HepG2 (cell line): ENCODE data around the gene CCDC57. TPM values are rescaled to one million over a fixed set of nuclear protein-coding genes. Genes with fewer than 3 reads are reported as not detected.

Experiments used
- CEBPG ChIP-seq: IDR thresholded peaks from 2 replicates; pipeline ENCODE4 v1.6.1; 2016
- CHCHD3 ChIP-seq: sonication (generic); formaldehyde crosslinking; IDR thresholded peaks from 2 replicates; pipeline ENCODE4 v1.8.0; 2022; ENCODE audit warnings: mild to moderate bottlenecking, missing genetic modification reagents, moderate library complexity
- DPF2 ChIP-seq: sonication (generic); formaldehyde crosslinking; IDR thresholded peaks from 2 replicates; pipeline ENCODE4 v1.4.0; 2020; ENCODE audit warnings: mild to moderate bottlenecking, low read depth, missing genetic modification reagents, borderline replicate concordance
- EZH2 ChIP-seq: conservative IDR thresholded peaks from 2 replicates; pipeline ENCODE4 v1.6.1; 2012; ENCODE audit warnings: mild to moderate bottlenecking, low read depth, low read length, moderate library complexity
- FOXP1 ChIP-seq, 2 experiments: fragments of 450-650 bp in 1 of 2; IDR thresholded peaks; 2 replicates each; pipeline ENCODE4 v1.6.1; 2017 to 2018; ENCODE audit warnings: antibody characterized with exemption in 1 of 2
- HMG20A ChIP-seq: IDR thresholded peaks from 2 replicates; pipeline ENCODE4 v1.6.1; 2016; ENCODE audit warnings: borderline replicate concordance
- HNF4A ChIP-seq: sonication (generic); formaldehyde crosslinking; IDR thresholded peaks from 2 replicates; pipeline ENCODE4 v1.4.0; 2020; ENCODE audit warnings: missing genetic modification reagents
- KDM6A ChIP-seq: IDR thresholded peaks from 2 replicates; pipeline ENCODE4 v1.6.1; 2016; ENCODE audit warnings: low read depth
- MLX ChIP-seq: IDR thresholded peaks from 2 replicates; pipeline ENCODE4 v1.6.1; 2016
- NONO ChIP-seq, 2 experiments: fragments of 450-650 bp in 1 of 2; sonication (generic) in 1 of 2; formaldehyde crosslinking in 1 of 2; IDR thresholded peaks in 1 of 2; conservative IDR thresholded peaks in 1 of 2; 2 replicates each; pipeline versions ENCODE4 v1.6.1 to v1.8.0; 2017 to 2022; ENCODE audit warnings: mild to moderate bottlenecking in 1 of 2, missing genetic modification reagents in 1 of 2, moderate library complexity in 1 of 2
- SAP130 ChIP-seq: IDR thresholded peaks from 2 replicates; pipeline ENCODE4 v1.6.1; 2016; ENCODE audit warnings: low read depth
- ZKSCAN8 ChIP-seq: IDR thresholded peaks from 2 replicates; pipeline ENCODE4 v1.6.1; 2016; ENCODE audit warnings: borderline replicate concordance, missing genetic modification reagents, missing compliant biosample characterization
- ZMYM3 ChIP-seq: sonication (generic); formaldehyde crosslinking; IDR thresholded peaks from 2 replicates; pipeline ENCODE4 v1.5.1; 2020; ENCODE audit warnings: mild to moderate bottlenecking, missing genetic modification reagents
- ZNF331 ChIP-seq: sonication (generic); formaldehyde crosslinking; IDR thresholded peaks from 2 replicates; pipeline ENCODE4 v1.4.0; 2020; ENCODE audit warnings: missing genetic modification reagents
- ZNF609 ChIP-seq: sonication (generic); formaldehyde crosslinking; IDR thresholded peaks from 2 replicates; pipeline ENCODE4 v1.4.0; 2020; ENCODE audit warnings: mild to moderate bottlenecking, missing genetic modification reagents, borderline replicate concordance
- ZNF687 ChIP-seq: sonication (generic); formaldehyde crosslinking; IDR thresholded peaks from 2 replicates; pipeline ENCODE4 v1.5.1; 2020; ENCODE audit warnings: mild to moderate bottlenecking, missing genetic modification reagents, moderate library complexity
- ZNF724P ChIP-seq: sonication (generic); formaldehyde crosslinking; IDR thresholded peaks from 2 replicates; pipeline ENCODE4 v1.8.0; 2022; ENCODE audit warnings: missing genetic modification reagents, borderline replicate concordance
- polyA plus RNA-seq, 8 experiments: library from polyadenylated mRNA; depleted of rRNA in 3 of 8; stranded (reverse) in 7 of 8; unstranded in 1 of 8; fragments of >200 nt; fragmentation: Illumina TruSeq in 4 of 8; extraction: Trizol in 4 of 8; gene quantifications; 2 replicates each; pipeline versions ENCODE4 v1.2.1 to v1.2.3, GENCODE V29; 2011 to 2016; ENCODE audit warnings: low read depth in 4 of 8, missing spikeins in 1 of 8, mixed read lengths in 1 of 8; ENCODE audit not compliant: insufficient read depth in 1 of 8
- total RNA-seq, 5 experiments: library from RNA; depleted of rRNA; stranded (reverse); fragments of >200 nt; fragmentation: Illumina TruSeq; extraction: Trizol; gene quantifications; 2 replicates each; pipeline ENCODE4 v1.2.3, GENCODE V29; 2016; ENCODE audit warnings: low read depth in 1 of 5

The CCDC57 gene
- total and polyA plus RNA-seq, 2 of the 13 experiments (the other 11 are each of a cell fraction or from before 2014, with no cell fraction given), result 59.3 to 59.9 TPM

- no peak for TF ChIP-seq EZH2
- peak; percentile 68 for TF ChIP-seq KDM6A (CRISPR knock-in tag)
- no peak for TF ChIP-seq NONO (IDR thresholded peaks at IDR 0.05)
- peak; percentile 56; the same call in 1 of the 2 replicates for TF ChIP-seq NONO (CRISPR knock-in tag; conservative IDR thresholded peaks at IDR 0.05)
- peak; percentile 51; the same call in 1 of the 2 replicates for TF ChIP-seq ZNF331
- TF ChIP-seq HNF4A (CRISPR knock-in tag), result peak; percentile 75
- TF ChIP-seq CHCHD3 (CRISPR knock-in tag), result no peak
- peak; percentile 82 for TF ChIP-seq CEBPG (CRISPR knock-in tag)
- TF ChIP-seq ZNF609 (CRISPR knock-in tag), result 0 out of 2 replicates have a peak, but pooled peaks have one; percentile 17
- peak; percentile 37; the same call in 1 of the 2 replicates for TF ChIP-seq ZMYM3 (CRISPR knock-in tag)
- peak; percentile 23; the same call in 1 of the 2 replicates for TF ChIP-seq HMG20A (CRISPR knock-in tag)
- peak; percentile 50; the same call in 1 of the 2 replicates for TF ChIP-seq ZKSCAN8 (CRISPR knock-in tag)
- no peak for TF ChIP-seq FOXP1 (IDR thresholded peaks at IDR 0.05)
- peak; percentile 65; the same call in 1 of the 2 replicates for TF ChIP-seq FOXP1 (CRISPR knock-in tag; IDR thresholded peaks at IDR 0.05)
- peak; percentile 27; the same call in 1 of the 2 replicates for TF ChIP-seq ZNF724P (CRISPR knock-in tag)
- TF ChIP-seq SAP130 (CRISPR knock-in tag), result peak; percentile 50; the same call in 1 of the 2 replicates
- TF ChIP-seq MLX (CRISPR knock-in tag), result peak; percentile 93
- TF ChIP-seq DPF2, result peak; percentile 40; the same call in 1 of the 2 replicates
- peak; percentile 50 for TF ChIP-seq ZNF687 (CRISPR knock-in tag)
Measured at GRCh38 chr17:82117139-82118090, 95.2 kb downstream of the CCDC57 start (continued).
